Measurements from ENCODE around the gene PITHD1.
"Not testable (repeated sequence)": the region's sequence is repeated elsewhere in the genome, so short reads cannot be mapped to it uniquely, and the experiment has no call there.

The PITHD1 gene

GRCh38 chr1:23774174-23774880 is 3.9 kb upstream of the PITHD1 start:
- no peak for DNase-seq

- no peak for DNase-seq
Measured at GRCh38 chr1:23776217-23776616, 2.0 kb upstream of the PITHD1 start.

- peak; percentile 30 for DNase-seq
Measured at GRCh38 chr1:23779826-23780371, 1.7 kb downstream of the PITHD1 start.

- DNase-seq, result not testable (repeated sequence)
Measured at GRCh38 chr1:23783141-23783540, 4.9 kb downstream of the PITHD1 start.

- no peak for DNase-seq
Measured at GRCh38 chr1:23784846-23785245, 6.6 kb downstream of the PITHD1 start.

GRCh38 chr1:23787701-23788100 is 9.5 kb downstream of the PITHD1 start:
- no peak for DNase-seq

GRCh38 chr1:23788695-23789094 is 10.5 kb downstream of the PITHD1 start:
- DNase-seq, result no peak

GRCh38 chr1:23790696-23791515 is 12.7 kb downstream of the PITHD1 start, which contains the start of gene LYPLA2:
LYPLA2 (plus strand) TSS chr1:23791145; CDS start chr1:23792683, 1,538 bp downstream.
- peak; percentile 92 for DNase-seq

- peak; percentile 16 for DNase-seq
Measured at GRCh38 chr1:23791516-23792047, 13.4 kb downstream of the PITHD1 start.

GRCh38 chr1:23792151-23792945 is 14.1 kb downstream of the PITHD1 start:
- DNase-seq, result no peak

- DNase-seq, result peak; percentile 82
Measured at GRCh38 chr1:23793018-23793781, 15.0 kb downstream of the PITHD1 start.

GRCh38 chr1:23793861-23794731 is 15.9 kb downstream of the PITHD1 start:
- DNase-seq, result no peak

GRCh38 chr1:23794732-23795182 is 16.5 kb downstream of the PITHD1 start:
- not testable (repeated sequence) for DNase-seq

- no peak for DNase-seq
Measured at GRCh38 chr1:23795676-23796465, 17.7 kb downstream of the PITHD1 start.

GRCh38 chr1:23796466-23797271 is 18.5 kb downstream of the PITHD1 start:
- no peak for DNase-seq

- DNase-seq, result no peak
Measured at GRCh38 chr1:23797478-23798448, 19.5 kb downstream of the PITHD1 start.

GRCh38 chr1:23798662-23799142 is 20.5 kb downstream of the PITHD1 start:
- no peak for DNase-seq

GRCh38 chr1:23799255-23799569 is 21.0 kb downstream of the PITHD1 start:
- no peak for DNase-seq

Data from NCI-H226 (cell line).